ENCODE results near the gene MOBP.

- TF ChIP-seq CTCF (conservative IDR thresholded peaks at IDR 0.05 in 1 of 2, IDR thresholded peaks at IDR 0.05 in 1 of 2; ENCODE audit: extremely low read depth in 1 of 2, insufficient read depth in 1 of 2, low read depth in 1 of 2, low read length in 2 of 2) (no peak), EZH2 (IDR thresholded peaks at IDR 0.05; ENCODE audit: borderline replicate concordance, low read length) (no peak)
These were observed 65.7 kb downstream of the MOBP start for GRCh38 chr3:39533226-39533625.

Data from mammary epithelial cell (primary cell).